Activated CD8-positive, alpha-beta memory T cell treated with anti-CD3 and anti-CD28 coated beads for 48 hours (primary cell): ENCODE measurements around the gene AP1S2.
A peak's percentile ranks its signal among the peaks of the same experiment; 100 is the strongest.
"Not testable (repeated sequence)": the region's sequence is repeated elsewhere in the genome, so short reads cannot be mapped to it uniquely, and the experiment has no call there.

Experiments
- DNase-seq, 3 experiments: peaks; one replicate each; pipeline ENCODE4 v3.0.0-alpha.2; 2020; ENCODE audit warnings: low read depth in 2 of 3, low spot score in 2 of 3

AP1S2 gene

GRCh38 chrX:15854712-15855567, at the start of gene AP1S2:
Gene AP1S2, minus strand, starts transcription at chrX:15854813. Its CDS starts 2,289 bp downstream, at chrX:15852524.
- peak; percentile 67 to 96 (median 96) for DNase-seq

GRCh38 chrX:15903186-15903681, 48.6 kb upstream of the AP1S2 start:
- no peak for DNase-seq

DNA sequence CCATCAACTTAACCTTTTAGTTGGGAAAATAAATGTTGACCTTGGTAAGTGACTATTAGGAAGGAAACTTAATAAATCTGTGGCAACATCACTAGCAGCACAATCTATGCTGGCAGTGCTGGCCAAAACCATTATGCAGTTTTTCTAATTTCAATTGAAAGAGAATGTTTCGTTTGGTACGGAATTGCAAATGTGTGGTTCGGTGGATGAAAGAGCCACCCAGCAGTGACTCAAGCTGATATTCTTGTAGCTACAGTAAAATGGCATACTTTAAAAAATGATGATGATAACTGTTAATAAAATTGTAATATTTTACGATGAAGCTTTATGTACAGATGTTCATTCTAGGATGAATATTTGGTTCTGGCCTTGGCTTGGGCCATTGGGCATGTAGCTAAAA, 40.7 kb upstream of the AP1S2 start:
- no peak for DNase-seq

DNA sequence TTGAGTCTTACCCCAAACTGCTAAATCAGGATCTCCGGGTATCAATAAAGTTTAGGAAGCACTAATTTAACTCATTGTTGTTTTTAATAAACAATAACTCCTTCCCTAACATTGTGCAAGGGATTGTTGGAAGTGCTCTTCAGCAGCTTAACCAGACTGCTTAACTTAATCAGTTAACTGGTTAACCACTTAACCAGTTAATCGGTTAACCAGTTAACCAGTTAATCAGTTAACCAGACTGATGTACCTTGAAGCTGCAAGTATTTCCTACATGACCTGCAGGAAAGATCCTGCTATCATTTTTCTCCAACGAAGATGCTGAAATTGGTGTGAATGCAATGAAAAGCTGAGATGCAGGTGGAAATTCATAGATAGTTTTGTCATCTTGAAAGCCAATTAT, 40.1 kb upstream of the AP1S2 start:
- no peak for DNase-seq

- DNase-seq = no peak
These were observed 35.9 kb upstream of the AP1S2 start for GRCh38 chrX:15890463-15890862.

DNA sequence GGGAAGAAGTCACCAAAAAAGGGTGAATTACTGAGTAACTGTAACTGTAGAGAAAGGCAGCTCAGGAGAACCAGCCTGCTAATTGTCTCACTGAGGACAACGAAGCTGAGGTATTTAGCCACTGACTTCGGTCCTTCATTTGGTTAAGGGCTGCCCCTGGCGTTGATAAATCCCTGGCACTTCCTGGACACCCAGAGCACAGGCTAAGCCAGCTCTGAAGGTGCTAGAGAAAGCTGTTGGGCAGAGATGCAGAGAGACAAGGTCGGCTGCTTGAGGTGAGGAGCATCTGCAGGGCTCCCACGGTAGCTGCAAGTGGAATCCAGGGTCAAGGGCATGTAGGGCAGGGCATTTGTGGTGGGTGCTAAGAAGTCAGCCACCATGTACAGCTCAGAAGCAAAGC, 33.4 kb upstream of the AP1S2 start:
- DNase-seq = no peak

- DNase-seq = no peak
These were observed 28.9 kb upstream of the AP1S2 start for GRCh38 chrX:15883540-15883863.

DNA sequence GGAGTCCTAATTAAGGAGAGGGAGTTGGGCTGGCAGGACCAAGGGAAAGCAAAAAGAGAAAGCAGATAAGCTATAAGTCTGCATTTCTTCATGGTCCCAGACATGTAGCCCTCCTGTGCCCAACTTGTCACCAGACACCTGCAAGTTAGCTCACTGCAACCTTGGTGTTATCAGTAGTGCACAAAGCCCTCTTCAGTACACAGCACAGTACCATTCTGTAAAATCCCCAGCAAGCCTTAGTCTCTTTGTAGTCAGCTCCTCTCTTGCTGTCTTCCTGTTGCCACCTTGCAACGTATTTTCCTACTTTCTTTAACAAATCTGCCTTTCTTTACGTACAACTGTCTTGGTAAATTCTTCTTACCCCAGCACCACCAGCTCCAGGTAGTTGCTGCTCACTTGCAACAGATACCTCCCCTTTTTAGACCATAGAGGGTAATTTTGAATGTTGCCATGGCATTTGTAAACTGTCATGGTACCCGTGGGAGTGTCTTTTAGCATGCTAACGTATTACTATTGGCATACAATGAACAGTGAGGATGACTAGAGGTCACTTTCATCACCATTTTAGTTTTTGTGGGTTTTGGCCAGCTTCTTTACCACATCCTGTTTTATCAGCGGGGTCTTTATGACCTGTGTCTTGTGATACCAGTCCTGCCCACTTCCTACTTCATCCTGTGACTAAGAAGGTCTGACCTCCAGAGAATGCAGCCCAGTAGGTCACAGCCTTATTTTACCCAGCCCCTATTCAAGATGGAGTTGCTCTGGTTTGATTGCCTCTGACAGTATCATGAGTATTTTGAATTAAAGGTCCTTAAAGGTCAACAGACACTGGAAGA, 28.3 kb upstream of the AP1S2 start:
- DNase-seq = no peak

DNA sequence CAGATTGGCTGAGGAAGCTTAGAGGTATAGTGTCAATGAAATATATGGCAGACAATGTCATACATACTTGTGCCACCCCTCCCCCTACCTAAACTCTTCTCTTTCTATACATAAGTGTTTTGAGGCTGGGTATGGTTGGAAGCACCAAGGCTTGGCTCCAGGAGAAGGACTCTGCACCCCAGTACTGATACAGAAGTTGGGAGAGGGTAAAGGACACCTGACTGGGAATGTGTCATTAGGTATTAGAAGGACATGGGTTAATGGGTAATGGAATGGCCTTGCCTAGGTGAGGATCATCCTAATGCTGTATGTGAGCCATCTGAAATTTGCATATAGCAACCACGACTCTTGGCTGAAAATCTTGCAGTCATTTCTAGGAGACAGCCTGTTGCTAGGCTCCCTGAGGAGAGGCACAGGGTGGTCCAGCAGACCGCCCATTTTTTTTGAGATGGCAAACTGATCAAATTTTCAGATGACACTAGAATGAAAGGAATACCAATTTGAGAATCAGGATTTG, 26.8 kb upstream of the AP1S2 start:
- no peak for DNase-seq

GRCh38 chrX:15877914-15878313, 23.3 kb upstream of the AP1S2 start:
- not testable (repeated sequence) for DNase-seq

DNA sequence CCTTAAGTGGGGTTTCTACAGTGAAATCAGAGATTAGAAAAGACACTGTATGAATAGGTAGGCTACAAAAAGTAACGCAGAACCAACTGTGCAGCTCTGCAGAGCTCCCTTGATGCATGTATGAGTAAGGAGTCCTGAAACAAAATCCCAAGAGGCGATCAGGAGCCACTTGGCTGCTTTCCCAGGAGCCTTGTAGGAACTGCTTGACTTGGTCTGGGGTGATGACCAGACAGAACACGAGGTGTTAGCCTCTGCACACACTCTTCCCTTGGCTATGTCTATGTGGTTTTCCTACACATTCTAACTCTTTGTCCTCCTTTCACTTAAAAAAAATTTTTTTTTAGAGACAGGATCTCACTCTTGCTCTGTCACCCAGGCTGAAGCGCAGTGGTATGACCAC, 22.8 kb upstream of the AP1S2 start:
- no peak for DNase-seq

DNA sequence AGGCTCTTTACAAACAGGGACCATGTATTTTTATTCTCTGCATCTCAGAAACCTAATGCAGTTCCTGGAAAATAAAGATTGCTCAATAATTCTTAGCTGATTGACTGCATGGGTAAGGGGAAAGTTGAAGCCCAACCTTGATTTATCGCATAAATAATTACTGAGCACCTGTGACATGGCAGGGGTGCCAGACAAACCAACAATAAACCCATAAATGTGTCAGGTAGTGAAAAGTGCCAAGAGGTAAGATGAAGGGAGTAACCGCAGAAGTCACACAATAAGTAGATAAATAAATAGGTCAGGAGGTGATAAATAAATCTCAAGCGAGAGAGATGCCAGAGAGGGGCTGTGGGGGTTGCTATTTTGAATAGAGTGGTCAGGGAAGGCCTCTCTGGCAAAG, 20.1 kb upstream of the AP1S2 start:
- DNase-seq = no peak

DNA sequence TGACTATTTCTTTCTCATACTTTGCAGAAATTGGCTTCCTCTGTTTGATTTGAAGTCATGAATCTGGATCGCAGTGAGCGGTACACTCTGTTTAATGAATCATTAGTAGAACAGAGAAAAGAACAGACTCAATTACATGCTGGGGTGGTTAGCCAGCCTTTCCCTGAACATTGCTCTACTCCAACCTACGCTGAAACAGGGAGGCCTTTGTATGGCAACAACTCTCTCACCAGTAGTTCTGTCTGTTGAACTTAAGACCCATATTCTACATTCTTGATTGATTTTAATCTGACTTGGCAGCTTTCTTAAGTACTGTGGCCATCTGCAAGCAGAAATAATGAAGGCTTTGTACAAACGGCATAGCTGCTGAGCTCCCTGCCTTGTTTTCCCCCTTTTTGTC, 19.0 kb upstream of the AP1S2 start:
- DNase-seq = no peak

DNA sequence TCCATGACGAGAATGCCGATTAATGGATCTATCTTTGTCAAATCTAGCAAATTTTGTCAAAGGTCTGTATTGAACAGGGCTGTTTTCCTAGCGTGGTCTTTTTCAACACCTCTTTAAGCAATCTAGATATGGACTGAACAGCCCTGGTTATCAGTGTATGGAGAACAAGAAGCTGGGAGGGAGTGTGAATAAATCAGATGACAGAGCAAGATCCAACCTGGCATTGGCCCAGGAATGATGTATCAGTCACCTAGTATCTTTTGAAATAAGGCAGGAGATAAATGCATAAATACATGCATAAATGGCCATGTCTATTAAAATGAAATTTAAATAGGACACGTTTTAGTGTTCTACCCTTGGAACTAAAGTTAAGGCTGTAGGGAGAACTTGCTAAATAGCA, 15.7 kb upstream of the AP1S2 start:
- no peak for DNase-seq

- DNase-seq = no peak
These were observed 15.1 kb upstream of the AP1S2 start for GRCh38 chrX:15869695-15870094.

- no peak for DNase-seq
These were observed 11.5 kb upstream of the AP1S2 start for GRCh38 chrX:15866147-15866546.

GRCh38 chrX:15864629-15865028, 10.0 kb upstream of the AP1S2 start:
- DNase-seq = no peak

GRCh38 chrX:15864023-15864422, 9.4 kb upstream of the AP1S2 start:
- DNase-seq = no peak

DNA sequence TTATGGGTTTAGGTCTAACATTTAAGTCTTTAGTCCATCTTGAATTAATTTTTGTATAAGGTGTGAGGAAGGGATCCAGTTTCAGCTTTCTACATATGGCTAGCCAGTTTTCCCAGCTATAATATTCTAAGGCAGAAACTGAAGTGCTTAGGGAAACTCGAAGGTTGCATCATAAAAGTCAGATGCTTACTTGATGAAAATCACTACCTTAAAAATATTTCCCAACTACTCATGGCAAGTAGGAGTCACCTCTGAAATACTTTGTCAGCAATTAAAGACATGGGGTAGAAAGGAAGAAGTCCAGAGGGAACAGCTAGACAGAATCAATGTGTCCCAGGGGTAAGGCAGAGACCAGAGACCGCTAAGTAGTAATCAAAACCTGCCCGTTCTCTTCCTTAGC, 6.3 kb upstream of the AP1S2 start:
- no peak for DNase-seq

DNA sequence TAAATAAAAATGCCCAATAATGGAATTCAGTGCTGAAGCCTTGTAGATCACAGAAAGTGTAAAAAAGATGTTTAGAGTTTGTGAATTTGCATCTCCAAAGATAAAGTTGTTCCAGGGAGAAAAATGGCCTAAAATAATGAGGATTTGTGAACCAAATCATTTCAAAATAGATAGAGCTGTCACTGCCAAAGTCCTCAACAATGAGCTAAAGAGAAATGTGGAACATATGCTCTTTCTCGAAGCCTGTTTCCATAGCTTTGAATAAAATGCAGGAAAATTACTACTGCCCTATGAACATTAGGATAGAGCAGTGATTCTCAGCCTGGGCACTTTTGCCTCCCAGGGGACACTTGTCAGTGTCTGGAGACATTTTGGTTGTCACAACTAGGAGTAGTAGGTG, 3.4 kb upstream of the AP1S2 start:
- no peak for DNase-seq

DNA sequence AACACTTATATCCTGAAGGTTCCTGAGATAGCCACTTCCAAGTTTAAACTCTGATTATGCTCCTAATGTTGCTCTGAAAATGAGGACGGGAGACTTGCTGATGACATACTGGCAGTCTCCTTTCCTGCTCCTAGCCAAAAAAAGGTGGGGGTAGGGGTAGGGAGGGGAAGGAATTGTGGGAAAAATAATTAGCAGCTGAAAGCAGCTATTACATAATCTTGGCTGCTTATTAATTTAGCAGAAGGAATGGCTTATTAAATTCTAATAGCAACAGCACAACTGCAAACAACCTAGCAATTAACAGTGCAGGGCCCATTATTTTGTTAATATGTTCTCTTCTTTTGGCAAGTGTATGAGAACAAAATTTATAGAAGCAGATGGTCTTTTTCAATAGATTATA, 2.0 kb upstream of the AP1S2 start:
- no peak for DNase-seq

DNA sequence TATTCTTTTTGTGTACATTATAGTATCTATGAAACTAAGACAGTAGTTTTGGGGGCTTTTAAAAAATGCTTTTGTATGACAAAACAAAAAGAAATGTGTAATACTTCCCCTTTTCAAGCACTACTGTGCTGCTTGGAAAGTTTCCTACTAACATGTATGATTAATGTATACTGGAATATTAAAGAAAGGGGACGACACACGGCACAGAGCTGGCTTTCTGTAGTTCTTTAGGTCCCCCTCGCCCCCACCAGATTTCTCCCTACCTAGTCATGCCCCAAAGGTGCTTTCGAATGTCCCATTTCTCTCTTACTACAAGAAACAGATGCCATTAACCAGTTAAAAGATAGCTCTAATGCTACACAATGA, 1.6 kb upstream of the AP1S2 start:
- DNase-seq = no peak
